NCI-H2081 (cell line): ENCODE results near the gene TUBA1A.
"Not testable (repeated sequence)": the region's sequence is repeated elsewhere in the genome, so short reads cannot be mapped to it uniquely, and the experiment has no call there.

ENCODE experiments used
- DNase-seq, 2 experiments: peaks; one replicate each; lab custom pipeline; 2025; lab: John Stamatoyannopoulos, UW

Gene TUBA1A

DNA sequence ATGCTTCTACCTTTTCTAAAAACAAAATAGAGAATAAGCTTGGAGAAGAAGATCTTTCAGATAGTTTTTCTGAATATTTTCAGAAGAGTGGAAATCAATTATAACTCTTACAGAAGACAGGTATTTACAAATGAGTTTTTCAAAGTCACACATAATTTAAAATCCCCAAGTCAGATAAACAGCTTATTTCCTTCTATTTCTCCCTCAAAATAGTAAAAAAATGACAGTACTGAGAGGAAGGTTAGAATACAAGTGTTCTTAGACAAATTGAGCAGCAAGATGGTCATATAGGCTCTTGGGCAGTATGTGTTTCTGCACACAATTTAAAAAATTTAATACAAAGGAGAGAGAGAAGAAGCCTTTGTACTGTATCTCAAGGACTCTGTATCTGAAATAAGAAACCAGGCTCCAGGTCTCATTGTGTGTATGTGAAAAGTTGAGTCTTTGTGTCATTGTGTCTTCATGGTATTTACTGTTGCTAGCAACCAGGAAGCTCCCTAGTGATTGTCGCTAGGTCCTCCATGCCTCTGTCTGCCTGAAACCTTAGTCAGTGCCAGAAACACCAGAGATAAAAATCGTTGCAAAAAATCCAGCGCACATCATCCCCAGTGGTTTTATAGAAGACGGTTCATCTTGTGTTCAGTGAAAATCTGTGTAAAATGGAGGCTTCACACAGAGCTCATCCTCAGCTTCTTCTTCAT lies 12.9 kb upstream of the TUBA1A start:
- peak; percentile 76 to 88 for DNase-seq

DNA sequence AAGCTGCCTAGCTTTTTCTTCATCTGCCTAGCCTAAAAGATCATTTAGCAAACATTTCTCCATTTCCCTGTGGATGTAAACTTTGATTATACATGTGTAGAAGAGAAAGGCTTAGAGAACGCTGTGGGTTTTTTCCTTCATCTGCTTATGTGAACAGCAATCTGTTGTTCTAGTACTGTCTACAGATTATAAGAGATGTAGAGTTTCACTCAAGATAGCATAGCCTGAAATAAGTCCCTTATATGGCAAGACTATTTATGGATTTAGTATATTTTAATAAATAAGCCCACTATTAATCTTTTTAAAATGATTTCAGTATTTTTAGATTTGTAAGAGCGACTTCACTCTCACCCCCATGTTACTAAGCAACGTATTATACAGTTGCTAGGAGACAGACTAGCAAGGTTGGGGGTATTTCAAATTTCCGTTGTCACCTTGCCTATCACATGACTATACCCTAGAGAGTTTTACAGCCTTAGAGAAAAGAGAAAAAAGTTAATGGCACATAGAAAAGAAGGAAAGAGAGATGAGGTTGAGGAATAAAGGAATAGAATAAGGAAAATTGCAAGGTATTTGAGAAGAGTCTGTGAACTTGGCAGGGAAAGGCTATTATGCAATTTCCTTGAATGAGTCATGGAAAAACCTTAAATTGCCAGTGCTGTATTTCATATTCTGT lies 12.2 kb upstream of the TUBA1A start:
- peak; percentile 83 to 92 for DNase-seq

DNA sequence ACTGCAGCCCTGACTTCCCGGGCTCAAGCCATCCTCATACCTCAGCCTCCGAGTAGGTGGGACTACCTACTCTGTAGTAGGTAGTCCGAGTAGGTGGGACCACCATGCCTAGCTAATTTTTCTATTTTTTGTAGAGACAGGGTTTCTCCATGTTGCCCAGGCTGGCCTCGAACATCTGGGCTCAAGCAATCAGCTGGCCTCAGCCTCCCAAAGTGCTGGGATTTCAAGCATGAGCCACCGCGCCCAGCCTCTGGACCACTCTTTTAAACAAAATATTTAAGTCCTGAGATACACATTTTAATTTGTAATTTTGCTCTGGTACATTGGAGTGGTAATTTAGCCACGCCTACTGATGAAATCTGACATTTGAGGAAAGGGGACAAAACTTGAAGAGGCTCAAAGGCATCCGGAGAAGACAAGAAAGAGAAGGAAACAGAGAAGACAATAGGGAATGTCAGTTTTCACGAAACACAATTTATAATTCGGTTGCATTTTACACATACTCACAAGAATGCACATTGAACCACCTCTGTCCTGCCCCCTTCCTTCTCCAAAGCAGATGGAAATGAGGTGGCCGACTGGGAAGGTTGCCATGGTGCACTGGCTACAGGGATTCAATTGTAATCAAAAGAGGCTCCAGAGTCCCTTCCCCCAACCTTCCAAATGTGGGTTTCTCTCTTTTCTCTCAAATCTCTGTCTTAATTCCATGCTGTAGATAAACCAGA lies 9.7 kb upstream of the TUBA1A start:
- DNase-seq, result peak; percentile 64 to 71

DNA sequence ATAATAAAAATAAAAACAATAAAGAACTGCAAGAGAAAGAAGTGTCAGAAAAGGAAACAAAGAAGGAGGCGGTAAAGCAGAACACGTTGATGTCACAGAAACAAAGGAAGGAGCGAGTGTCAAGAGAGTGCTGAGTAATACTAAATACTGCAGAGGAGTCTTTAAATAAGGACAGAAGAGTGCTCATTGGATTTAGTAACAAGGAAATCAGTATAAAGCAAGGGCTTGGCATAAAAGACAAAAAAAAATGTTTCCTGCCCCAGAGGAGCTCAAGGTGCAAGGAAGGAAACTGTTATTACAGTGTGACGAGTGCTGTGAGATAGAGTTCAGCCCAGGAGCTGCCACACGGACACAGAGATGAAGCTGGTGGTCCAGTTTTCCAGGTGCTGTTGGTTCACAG lies 8.4 kb upstream of the TUBA1A start:
- DNase-seq, result no peak

DNA sequence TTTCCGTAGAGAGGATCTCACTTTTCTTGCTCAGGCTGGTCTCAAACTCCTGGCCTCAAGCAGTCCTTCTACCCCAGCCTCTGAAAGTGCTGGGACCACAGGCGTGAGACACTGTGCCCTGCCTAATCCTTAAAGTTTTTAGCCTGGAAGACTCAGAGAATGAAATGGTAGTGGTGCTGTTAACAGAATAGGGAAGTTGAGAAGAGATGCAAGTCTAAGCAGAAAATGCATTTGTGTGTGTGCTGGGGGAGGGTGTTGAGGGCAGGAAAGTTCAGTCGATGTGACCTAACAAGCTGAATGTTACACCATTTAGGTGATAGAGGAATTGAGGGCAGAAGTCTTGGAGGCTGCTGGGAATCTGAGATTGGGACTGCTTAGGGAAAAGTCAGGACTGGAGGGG lies 6.9 kb upstream of the TUBA1A start:
- DNase-seq, result no peak

DNA sequence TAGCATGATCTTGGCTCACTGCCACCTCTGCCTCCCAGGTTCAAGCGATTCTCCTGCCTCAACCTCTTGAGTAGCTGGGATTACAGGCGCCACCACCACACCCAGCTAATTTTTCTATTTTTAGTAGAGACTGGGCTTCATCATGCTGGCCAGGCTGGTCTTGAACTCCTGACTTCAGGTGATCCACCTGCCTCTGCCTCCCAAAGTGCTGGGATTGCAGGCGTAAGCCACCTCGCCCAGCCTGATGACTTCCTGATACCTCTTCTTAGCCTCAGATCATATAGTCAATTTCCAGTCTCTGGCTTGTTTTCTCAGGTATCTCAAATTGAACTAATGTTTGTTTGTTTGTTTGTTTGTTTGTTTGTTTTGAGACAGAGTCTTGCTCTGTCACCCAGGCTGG lies 4.9 kb upstream of the TUBA1A start:
- not testable (repeated sequence) for DNase-seq

DNA sequence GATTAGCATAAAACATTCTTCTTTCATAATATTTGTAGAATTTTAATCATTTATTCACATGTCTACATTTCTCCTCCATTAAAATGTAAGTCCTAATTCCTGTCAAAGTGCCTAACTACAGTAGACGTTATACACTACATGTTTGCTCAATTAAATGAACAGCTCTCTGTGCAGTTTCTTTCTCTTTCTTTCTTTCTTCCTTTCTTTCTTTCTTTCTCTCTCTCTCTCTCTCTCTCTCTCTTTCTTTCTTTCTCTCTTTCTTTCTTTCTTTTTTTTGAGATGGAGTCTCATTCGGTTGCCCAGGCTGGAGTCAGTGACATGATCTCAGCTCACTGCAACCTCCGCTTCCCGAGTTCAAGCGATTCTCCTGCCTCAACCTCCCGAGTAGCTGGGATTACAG lies 2.6 kb upstream of the TUBA1A start:
- not testable (repeated sequence) for DNase-seq

DNA sequence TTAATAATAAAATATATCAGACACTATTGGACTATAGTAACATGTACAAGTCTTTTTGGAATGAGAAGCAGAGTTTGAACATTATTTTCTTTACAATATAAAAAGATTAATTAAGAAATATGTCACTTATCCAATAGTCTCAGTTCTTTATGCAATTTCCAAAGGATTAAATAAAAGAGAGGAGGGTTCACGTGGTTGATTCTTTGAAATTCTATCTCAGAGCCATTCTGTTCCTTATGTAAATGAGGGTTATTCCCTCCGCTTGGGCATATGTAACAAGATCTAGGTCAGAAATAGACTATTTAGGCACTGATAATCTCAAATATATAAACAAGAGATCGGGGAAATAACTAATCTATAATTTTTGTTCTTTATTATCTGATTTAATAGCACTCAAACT lies 2.1 kb upstream of the TUBA1A start:
- DNase-seq, result peak in 1 of 2 experiments; percentile 44

DNA sequence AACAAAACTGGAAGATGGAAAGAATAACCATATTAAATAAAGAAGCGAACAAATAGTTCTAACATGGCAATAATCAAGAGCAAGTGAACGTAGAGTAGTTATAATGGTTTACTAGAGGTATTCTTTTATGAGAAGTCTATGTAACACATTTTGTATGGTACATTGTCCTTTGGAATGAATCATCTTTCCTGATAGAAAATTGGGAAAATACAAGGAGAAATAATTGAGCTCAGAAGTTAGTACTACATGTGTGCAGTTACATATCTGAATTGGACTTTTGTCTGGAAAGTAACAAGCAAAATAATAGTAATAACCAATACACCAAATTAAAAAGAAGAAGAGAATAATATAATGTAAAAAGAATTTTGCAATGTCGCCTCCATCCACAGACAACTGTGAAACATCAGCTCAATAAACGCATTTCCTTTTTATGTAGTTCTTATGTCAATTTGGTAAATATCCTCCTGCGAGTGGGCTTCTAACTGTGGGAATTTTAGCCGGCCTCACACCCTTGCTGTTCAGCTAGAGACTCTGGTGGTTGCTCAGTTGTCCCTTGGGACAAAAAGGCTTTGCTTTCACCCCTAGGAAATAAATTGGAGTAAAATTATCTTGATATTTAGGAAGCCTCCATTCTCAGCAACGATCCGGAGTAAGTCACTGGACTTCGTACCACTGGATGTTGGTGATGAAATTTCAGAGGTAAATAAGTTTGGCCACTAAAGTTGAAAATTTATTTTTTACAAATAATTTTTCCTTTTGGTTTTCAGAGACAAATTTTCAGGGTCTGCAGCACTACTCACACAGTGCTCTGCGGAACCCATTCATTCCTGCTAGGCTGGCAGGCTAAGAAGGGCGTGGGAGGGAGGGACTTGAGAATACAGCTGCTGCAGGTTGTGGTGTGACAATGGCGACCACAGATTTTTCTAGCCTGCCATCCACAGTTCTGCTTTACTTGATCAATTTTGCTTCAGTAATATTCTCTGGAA lies 1.1 kb upstream of the TUBA1A start:
- peak; percentile 80 to 87 for DNase-seq

DNA sequence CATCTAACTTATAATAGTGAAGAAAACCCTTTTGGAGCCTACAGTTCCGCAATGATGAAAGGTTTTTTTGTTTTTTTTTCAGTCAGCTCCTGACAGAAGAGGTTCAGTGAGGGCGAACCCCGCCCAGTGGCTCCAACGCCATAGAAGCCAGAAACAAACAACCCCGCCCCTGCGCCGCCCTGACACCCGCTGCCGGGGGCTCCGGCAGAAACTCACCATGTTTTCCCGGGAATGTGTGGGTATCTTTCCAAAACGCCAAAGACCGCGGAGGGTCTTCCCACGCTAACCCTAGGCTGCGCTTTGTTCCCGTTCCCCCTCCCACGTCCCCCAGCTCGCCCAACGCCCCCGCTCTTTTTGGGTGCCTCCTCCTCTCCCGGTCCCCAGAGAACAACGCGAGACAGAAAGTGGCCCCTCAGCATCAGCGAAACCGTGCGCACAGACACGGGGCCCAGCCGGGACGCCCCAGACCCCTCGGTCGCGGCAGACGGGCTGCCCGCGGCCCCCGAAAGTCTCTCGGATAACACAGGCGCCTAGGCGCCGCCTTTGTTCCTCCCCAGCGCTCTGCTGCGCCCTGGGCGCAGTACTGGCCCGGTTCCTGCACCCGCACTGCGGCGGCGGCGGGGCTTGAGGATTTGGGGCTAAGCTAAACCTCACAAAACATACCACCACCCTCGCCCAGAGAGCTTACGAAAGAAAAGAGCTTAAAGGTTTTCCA lies 522 bp downstream of the TUBA1A start:
- peak; percentile 52 to 62 for DNase-seq

DNA sequence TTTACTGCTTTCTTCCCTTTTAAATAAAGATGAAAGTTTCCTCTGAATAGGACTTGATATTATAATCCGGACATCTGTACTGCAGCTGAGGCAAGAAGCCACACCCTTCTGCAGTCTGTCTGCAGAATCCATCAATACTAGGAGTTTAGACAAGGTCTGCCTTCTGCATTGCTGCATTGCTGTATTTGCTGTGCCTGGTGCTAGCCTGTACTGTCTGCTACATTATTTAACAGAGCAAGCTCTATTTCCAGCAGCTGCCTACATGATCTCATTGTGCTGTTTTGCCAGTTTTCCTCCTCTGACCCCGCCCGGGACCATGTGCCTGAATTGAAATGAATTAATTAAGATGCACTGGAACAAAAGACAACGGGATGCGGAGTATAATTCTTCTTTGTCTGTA lies 1.7 kb downstream of the TUBA1A start:
- peak; percentile 59 to 68 for DNase-seq

DNA sequence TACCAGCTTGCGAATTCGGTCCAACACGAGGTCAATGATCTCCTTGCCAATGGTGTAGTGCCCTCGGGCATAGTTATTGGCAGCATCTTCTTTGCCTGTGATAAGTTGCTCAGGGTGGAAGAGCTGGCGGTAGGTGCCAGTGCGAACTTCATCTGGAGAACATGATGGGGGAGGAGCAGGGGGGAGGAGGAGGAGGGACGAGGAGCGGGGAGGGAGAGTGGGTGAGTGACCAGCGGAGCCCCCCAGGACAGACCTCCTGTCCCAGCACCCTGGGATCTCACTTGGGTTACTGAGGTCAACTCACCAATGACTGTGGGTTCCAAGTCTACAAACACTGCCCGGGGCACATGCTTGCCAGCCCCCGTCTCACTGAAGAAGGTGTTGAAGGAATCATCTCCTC lies 2.6 kb downstream of the TUBA1A start:
- DNase-seq, result not testable (repeated sequence)

DNA sequence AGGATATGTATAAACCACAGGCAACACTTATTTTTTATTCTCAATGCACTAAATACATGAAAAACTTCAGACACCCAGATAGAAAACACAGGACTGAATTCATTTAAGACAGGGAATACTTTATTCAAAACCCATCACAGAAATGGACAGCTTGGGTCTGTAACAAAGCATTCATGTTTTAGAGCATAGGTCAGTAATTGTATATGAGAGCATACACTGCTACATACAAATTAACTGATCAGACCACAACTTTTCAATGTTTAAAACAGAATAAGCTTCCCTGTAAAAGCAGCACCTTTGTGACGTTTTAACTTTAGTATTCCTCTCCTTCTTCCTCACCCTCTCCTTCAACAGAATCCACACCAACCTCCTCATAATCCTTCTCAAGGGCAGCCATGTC lies 4.2 kb downstream of the TUBA1A start:
- DNase-seq, result not testable (repeated sequence)

DNA sequence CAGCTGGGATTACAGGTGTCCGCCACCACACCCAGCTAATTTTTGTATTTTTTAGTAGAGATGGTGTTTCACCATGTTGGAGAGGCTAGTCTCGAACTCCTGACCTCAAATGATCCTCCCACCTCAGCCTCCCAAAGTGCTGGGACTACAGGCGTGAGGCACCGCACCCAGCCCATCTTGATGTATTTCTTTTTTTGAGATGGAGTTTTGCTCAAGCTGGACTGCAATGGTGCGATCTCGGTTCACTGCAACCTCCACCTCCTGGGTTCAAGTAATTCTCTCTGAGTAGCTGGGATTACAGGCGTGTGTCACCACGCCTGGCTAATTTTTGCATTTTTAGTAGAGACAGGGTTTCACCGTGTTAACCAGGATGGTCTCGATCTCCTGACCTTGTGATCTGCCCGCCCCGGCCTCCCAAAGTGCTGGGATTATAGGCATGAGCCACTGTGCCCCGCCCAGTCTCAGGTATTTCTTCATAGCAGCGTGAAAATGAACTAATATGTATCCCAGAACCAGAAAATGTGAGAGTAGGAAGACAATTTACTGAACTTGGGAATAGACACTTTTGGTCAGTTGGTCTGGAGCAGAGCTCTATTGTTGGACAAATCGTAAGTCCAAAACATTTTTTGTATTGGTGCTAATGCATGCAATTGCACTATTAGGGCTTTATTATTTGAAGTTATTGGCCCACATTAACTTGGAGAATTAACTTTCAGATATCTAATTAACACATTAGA lies 5.5 kb downstream of the TUBA1A start:
- peak in 1 of 2 experiments; percentile 21 for DNase-seq

DNA sequence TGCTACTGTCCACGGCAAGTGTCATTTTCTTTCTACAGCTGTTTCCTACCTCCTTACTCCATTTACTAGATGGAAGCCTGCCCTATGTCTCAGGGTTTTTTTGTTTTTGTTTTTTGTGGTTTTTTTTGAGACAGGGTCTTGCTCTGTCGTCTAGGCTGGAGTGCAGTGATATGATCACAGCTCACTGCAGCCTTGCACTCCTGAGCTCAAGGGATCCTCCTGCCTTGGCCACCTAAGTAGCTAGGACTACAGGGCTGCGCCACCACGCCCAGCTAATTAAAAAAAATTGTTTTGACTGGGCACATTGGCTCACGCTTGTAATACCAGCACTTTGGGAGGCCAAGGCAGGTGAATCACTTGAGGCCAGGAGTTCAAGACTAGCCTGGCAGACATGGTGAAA lies 14.7 kb downstream of the TUBA1A start:
- no peak for DNase-seq

DNA sequence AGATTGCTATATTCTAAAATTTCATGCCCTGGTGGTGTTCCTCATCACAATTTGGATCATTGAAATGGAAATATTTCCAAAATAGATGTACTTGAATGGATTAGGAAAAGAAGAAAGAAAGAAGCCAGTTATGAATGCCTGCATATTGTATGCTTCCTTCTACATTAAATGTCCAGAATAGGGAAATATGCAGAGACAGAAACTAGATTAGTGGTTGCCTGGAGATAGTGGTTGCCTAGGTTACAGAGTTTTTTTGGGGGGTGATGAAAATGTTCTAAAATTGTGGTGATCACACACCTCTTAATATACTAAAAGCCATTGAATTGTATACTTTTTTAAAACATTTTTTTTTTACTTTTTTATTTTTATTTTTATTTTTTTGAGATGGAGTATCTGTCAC lies 18.0 kb downstream of the TUBA1A start:
- DNase-seq, result no peak

DNA sequence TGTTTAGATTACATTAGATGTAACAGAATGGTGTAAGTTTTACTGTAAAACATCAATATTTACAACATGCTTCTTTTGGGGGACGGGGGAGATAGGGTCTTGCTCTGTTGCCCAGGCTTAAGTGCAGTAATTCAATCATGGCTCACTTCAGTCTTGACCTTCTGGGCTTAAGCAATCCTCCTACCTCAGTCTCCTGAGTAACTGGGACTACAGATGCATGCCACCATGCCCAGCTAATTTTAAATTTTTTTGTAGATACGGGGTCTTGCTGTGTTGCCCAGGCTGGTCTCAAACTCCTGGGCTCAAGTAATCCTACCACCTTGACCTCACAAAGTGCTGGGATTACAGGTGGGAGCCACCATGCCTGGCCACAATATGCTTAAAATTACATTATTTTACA lies 23.8 kb downstream of the TUBA1A start:
- no peak for DNase-seq

DNA sequence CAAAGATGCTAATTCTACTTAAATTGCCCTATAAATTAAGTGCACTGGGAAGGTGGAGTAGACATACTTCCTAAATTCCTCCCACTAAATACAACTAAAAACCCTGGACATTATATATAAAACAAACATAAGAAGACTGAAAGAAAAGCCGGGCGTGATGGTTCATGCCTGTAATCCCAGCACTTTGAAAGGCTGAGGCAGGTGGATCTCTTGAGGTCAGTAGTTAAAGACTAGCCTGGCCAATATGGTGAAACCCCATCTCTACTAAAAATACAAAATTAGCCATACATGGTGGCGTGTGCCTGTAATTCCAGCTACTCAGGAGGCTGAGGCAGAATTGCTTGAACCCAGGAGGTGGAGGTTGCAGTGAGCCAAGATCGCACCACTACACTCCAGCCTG lies 27.0 kb downstream of the TUBA1A start:
- not testable (repeated sequence) for DNase-seq

DNA sequence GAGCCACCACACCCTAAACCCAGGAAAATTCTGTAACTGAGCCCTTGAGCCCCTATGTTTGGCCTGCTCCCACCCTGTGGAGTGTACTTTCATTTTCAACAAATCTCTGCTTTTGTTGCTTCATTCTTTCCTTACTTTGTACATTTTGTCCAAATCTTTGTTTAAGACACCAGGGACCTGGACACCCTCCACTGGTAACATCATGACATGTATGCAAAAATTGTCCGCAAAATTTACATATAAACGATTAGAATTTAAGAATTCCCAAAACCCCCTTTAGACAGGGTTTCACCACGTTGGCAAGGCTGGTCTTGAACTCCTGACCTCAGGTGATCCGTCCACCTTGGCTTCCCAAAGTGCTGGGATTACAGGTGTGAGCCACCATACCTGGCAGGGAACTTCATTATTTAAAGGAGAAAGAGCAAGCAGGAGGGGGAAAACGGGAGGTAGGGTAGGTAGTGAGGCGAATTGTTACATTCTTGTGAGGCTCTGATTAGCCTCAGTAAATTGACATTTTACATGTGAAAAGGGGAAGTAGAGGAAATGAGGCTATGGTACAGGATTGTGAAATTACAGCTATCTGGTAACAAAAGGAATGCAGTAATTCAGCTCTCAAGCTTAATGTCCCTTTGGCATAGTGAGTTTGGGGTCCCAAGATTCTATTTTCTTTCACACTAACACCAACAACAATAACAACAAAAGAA lies 27.6 kb downstream of the TUBA1A start:
- no peak for DNase-seq

DNA sequence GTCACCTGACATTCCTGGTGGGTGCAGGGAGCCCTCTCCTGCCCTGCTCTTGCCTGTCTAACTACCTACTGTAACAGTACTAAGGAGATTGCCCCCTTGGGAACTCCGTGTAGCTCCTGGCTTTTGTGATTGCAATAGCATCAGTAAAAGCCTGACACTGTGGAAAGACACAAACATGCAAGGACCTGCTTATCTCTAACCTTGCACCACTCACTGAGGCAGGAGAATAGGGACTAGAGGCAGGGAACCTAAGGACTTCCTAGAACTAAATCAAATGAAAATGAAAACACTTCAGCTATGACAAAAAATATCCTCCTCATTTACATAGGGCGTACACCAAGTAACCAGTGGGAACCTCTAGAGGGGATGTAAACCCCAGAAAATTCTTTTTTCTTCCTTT lies 28.5 kb downstream of the TUBA1A start:
- DNase-seq, result no peak
